ENCODE measurements around the gene FAF1. TPM values are rescaled to one million over a fixed set of nuclear protein-coding genes. Genes with fewer than 3 reads are reported as not detected.

FAF1 gene
- polyA plus RNA-seq, 1 of the 3 experiments (the other 2 are of a cell fraction) = 8.7 TPM

DNA sequence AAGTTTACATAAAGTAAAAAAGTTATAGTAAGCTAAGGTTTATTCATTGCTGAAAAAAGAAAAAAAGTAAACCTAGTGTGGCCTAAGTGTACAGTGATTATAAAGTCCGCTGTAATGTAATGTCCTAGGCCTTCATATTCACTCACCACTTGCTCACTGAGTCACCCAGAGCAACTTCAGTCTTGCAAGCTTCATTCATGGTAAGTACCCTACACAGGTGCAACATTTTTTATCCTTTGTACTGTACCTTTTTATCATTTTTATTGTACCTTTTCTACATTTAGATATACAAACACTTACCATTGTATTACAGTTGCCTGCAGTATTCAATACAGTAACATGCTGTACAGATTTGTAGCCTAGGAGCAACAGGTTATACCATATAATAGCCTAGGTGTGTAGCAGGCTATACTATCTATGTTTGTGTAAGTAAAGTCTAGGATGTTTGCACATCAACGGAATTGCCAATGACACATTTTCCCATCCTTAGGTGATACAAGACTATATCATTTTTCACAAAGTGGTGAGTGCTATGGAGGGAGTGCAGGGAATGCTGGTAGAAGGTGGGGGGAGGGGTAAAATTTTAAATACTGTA, 478.8 kb downstream of the FAF1 start (continued):
- TF ChIP-seq, protein P1, sequence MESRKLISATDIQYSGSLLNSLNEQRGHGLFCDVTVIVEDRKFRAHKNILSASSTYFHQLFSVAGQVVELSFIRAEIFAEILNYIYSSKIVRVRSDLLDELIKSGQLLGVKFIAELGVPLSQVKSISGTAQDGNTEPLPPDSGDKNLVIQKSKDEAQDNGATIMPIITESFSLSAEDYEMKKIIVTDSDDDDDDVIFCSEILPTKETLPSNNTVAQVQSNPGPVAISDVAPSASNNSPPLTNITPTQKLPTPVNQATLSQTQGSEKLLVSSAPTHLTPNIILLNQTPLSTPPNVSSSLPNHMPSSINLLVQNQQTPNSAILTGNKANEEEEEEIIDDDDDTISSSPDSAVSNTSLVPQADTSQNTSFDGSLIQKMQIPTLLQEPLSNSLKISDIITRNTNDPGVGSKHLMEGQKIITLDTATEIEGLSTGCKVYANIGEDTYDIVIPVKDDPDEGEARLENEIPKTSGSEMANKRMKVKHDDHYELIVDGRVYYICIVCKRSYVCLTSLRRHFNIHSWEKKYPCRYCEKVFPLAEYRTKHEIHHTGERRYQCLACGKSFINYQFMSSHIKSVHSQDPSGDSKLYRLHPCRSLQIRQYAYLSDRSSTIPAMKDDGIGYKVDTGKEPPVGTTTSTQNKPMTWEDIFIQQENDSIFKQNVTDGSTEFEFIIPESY (IDR thresholded peaks at IDR 0.05; ENCODE audit: borderline replicate concordance, low read depth) = no peak
- no peak for TF ChIP-seq FOXM1 (IDR thresholded peaks at IDR 0.05; ENCODE audit: low read depth)
- no peak for TF ChIP-seq ELF1 (IDR thresholded peaks at IDR 0.05)
- TF ChIP-seq NRF1 (IDR thresholded peaks at IDR 0.05; ENCODE audit: low read depth, low read length) = no peak
- TF ChIP-seq, protein P2, sequence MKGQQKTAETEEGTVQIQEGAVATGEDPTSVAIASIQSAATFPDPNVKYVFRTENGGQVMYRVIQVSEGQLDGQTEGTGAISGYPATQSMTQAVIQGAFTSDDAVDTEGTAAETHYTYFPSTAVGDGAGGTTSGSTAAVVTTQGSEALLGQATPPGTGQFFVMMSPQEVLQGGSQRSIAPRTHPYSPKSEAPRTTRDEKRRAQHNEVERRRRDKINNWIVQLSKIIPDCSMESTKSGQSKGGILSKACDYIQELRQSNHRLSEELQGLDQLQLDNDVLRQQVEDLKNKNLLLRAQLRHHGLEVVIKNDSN (IDR thresholded peaks at IDR 0.05; ENCODE audit: borderline replicate concordance, low read depth) = no peak
- TF ChIP-seq MEF2A (IDR thresholded peaks at IDR 0.05; ENCODE audit: borderline replicate concordance, low read depth) = no peak
- no peak for TF ChIP-seq RFX5 (IDR thresholded peaks at IDR 0.05; ENCODE audit: low read length)
- TF ChIP-seq TCF12 (IDR thresholded peaks at IDR 0.05) = no peak
- no peak for TF ChIP-seq TAF1 (IDR thresholded peaks at IDR 0.05; ENCODE audit: borderline replicate concordance, low read depth, low read length)
- TF ChIP-seq POLR2AphosphoS5 (IDR thresholded peaks at IDR 0.05; ENCODE audit: low read depth, low read length) = no peak
- TF ChIP-seq FOSL2 (IDR thresholded peaks at IDR 0.05; ENCODE audit: borderline replicate concordance, low read depth) = no peak
- TF ChIP-seq RXRA (IDR thresholded peaks at IDR 0.05; ENCODE audit: borderline replicate concordance, low read depth) = no peak
- no peak for TF ChIP-seq GABPA (IDR thresholded peaks at IDR 0.05; ENCODE audit: low read depth)

DNA sequence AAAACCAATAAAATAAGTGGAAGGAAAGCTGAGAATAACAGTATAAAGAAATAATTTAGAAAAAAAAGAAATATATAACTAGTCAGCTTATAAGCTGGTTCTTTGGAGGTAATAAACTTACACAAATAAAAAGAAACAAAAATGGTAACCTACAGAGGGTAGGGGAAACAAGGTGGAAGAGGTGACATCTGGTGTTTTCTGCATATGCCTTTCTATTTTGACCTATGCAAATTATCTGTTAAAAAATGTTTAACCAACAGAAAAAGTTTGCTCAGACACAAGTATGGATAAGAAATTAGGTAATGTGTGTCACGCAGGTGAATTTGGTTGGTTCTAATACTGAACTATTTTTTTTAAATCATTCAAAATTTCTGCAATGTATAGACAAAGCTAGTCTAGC, 483.3 kb downstream of the FAF1 start:
- Histone ChIP-seq H3K4me2 (no peak overlapping the region), H3K27me3 (ENCODE audit: insufficient read depth) (no peaks in the 10 kb centered on the region), H3F3A (replicated peaks; ENCODE audit: insufficient read depth) (no peaks in the 10 kb centered on the region), H2AFZ (ENCODE audit: low read depth) (no peak overlapping the region), H3K4me1 (ENCODE audit: control insufficient read depth in 1 of 2, insufficient read depth in 2 of 2, low read depth in 1 of 2, low read length in 1 of 2) (no peaks in the 10 kb centered on the region; a peak in 1 of 4 replicates), H3K9me3 (no peaks in the 10 kb centered on the region), H3K9me2 (no peaks in the 10 kb centered on the region), H4K20me1 (ENCODE audit: insufficient read depth) (no peaks in the 10 kb centered on the region), H3K36me3 (replicated peaks in 1 of 2; ENCODE audit: control insufficient read depth in 1 of 2, insufficient read depth in 2 of 2, low read length in 1 of 2) (peaks cover 12 to 34% of the 10 kb centered on the region in 2 experiments), H3K27ac (ENCODE audit: low read depth in 2 of 2, low read length in 1 of 2) (no peak overlapping the region), H3K9ac (no peak overlapping the region), H3K79me2 (ENCODE audit: insufficient read depth) (no peaks in the 10 kb centered on the region), H3K4me3 (ENCODE audit: low read depth in 2 of 2, low read length in 1 of 2) (no peak overlapping the region)
- TF ChIP-seq FOXM1 (IDR thresholded peaks at IDR 0.05; ENCODE audit: low read depth) = no peak
- no peak for TF ChIP-seq FOXJ3 (CRISPR knock-in tag; IDR thresholded peaks at IDR 0.05)
- no peak for TF ChIP-seq GABPA (IDR thresholded peaks at IDR 0.05; ENCODE audit: low read depth)
- no peak for TF ChIP-seq TCF12 (IDR thresholded peaks at IDR 0.05)
- TF ChIP-seq POLR2AphosphoS5 (IDR thresholded peaks at IDR 0.05; ENCODE audit: low read depth, low read length) = no peak
- TF ChIP-seq GATA2 (CRISPR knock-in tag; IDR thresholded peaks at IDR 0.05) = no peak
- TF ChIP-seq USF2 (IDR thresholded peaks at IDR 0.05; ENCODE audit: borderline replicate concordance, low read depth, low read length) = no peak
- TF ChIP-seq, protein P3, sequence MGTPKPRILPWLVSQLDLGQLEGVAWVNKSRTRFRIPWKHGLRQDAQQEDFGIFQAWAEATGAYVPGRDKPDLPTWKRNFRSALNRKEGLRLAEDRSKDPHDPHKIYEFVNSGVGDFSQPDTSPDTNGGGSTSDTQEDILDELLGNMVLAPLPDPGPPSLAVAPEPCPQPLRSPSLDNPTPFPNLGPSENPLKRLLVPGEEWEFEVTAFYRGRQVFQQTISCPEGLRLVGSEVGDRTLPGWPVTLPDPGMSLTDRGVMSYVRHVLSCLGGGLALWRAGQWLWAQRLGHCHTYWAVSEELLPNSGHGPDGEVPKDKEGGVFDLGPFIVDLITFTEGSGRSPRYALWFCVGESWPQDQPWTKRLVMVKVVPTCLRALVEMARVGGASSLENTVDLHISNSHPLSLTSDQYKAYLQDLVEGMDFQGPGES (IDR thresholded peaks at IDR 0.05; ENCODE audit: low read depth, low read length) = no peak
- TF ChIP-seq SIN3A (IDR thresholded peaks at IDR 0.05; ENCODE audit: borderline replicate concordance, low read depth, low read length) = no peak
- no peak for TF ChIP-seq EZH2phosphoT487 (IDR thresholded peaks at IDR 0.05; ENCODE audit: borderline replicate concordance, low read depth)
- TF ChIP-seq, protein P1 (IDR thresholded peaks at IDR 0.05; ENCODE audit: borderline replicate concordance, low read depth) = no peak
- no peak for TF ChIP-seq TAF1 (IDR thresholded peaks at IDR 0.05; ENCODE audit: borderline replicate concordance, low read depth, low read length)
- TF ChIP-seq YY1 (IDR thresholded peaks at IDR 0.05; ENCODE audit: low read depth) = no peak
- TF ChIP-seq RXRA (IDR thresholded peaks at IDR 0.05; ENCODE audit: borderline replicate concordance, low read depth) = no peak
- no peak for TF ChIP-seq JUND (IDR thresholded peaks at IDR 0.05)
- TF ChIP-seq ELF1 (IDR thresholded peaks at IDR 0.05) = no peak
- 89% methylated on average over 1 of the region's 1 CpG for WGBS (ENCODE audit: low lambda C conversion rate)
- POLR2A ChIA-PET = no interaction called here
- DNase-seq = no peak
- CTCF ChIA-PET = interaction anchor here (1.0 kb wide), 1 partner anchor 27 kb away, joined by 3 read pairs; no protein-coding TSS in a partner anchor
